NCI-H748 (cell line): ENCODE measurements around the gene PTPN5.
A peak's percentile ranks its signal among the peaks of the same experiment; 100 is the strongest.

Source experiments
- DNase-seq: peaks from one replicate; lab custom pipeline; 2025; ENCODE audit not compliant: unreplicated experiment; lab: John Stamatoyannopoulos, UW

The PTPN5 gene

GRCh38 chr11:18773681-18774080, 17.9 kb downstream of the PTPN5 start:
- DNase-seq = no peak

GRCh38 chr11:18773104-18773503, 18.5 kb downstream of the PTPN5 start:
- DNase-seq = no peak

GRCh38 chr11:18772211-18772610, 19.4 kb downstream of the PTPN5 start:
- no peak for DNase-seq

GRCh38 chr11:18771266-18772035, 20.1 kb downstream of the PTPN5 start:
- no peak for DNase-seq

- DNase-seq = no peak
Observed at GRCh38 chr11:18770479-18771125, 21.0 kb downstream of the PTPN5 start.

DNA sequence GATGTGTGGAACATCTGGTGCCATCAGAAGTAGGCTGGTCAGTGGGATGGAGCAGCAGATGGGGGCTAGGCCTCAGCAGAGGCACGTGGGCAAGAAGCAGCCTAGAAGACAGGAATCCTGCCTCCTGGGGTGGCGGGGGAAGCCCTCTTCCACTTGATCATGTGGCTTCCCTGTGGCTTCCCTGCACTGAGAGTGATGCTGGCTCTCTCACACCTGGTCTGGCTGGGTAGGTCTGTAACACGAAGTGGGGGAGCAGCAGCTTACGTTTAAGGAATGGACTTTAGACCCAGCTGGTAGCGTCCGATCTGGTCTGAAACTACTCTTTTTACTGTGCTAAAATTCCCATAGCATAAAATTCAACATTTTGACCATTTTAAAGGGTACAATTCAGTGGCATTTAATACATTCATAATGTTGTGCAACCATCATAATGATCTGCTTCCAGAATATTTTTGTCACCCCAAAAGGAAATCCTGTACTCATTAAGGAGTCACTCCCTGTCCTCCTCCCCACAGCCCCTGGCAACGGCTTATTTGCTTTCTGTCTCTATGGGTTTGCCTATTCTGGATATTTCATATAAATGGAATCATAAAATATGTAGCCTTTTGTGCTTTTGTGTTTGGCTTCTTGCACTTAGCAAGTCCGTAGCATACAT, 21.7 kb downstream of the PTPN5 start:
- no peak for DNase-seq

- no peak for DNase-seq
Observed at GRCh38 chr11:18768978-18769377, 22.6 kb downstream of the PTPN5 start.

DNA sequence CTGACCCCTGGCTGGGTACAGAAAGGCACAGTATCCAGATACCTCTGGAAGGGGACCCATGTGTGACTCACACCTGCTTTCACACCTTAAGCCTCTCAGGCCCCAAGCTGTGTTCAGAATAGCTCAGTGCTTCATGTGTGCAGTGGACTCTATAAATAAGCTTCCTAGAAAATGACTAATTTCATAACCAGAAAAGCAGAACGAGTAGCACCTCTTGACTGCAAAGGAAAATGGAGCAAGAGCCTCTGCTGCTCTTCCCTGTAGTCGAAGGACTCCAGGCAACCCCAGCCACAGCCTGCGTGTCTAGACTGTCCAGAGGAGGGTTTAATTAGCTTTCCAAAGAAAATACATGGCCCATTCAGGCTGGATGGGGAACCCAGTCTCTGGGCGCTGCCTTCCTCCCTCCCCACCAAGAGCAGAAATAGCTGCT, 23.1 kb downstream of the PTPN5 start:
- DNase-seq = no peak

- DNase-seq = no peak
Observed at GRCh38 chr11:18766015-18766414, 25.6 kb downstream of the PTPN5 start.

GRCh38 chr11:18765554-18765953, 26.0 kb downstream of the PTPN5 start:
- no peak for DNase-seq

DNA sequence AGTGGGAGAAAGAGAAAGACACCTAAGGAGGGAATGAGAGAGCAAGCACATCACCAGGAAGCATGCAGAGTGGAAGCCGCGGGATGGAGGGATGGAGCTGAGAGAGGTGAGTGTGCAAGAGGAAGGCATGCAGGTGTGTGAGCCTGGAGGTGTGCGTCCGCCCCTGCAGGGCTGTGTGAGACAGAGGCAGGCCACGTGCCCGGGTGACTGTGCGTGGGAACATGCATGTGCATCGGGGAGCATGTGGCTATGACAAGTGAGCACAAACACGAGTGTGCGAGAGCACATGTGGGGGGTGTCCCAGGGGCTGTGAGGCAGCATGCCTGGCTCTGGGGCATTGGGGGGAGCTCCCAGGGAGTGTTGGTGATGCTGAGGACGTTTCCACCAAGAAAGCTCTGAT, 29.9 kb downstream of the PTPN5 start:
- DNase-seq = no peak

DNA sequence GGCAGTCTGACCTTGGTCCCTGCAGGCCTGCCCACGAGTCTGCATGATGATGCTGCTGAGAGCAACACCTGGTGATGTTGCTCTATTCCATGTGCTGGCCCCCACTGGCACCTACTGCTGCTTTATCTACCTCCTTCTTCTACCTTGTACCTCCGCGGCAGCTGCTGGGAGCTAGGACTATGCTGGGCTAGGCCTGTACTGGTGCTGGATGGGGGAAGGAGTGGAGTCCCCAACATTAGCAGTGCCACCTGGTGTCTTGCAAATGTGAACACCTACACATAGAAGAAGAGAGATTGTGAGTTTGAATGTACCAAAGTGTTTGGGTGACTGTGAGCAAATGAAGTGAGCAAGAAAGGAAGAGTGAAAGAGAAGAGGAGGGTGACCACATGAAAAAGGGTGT, 30.5 kb downstream of the PTPN5 start:
- no peak for DNase-seq

- DNase-seq = no peak
Observed at GRCh38 chr11:18757811-18758210, 33.8 kb downstream of the PTPN5 start.

DNA sequence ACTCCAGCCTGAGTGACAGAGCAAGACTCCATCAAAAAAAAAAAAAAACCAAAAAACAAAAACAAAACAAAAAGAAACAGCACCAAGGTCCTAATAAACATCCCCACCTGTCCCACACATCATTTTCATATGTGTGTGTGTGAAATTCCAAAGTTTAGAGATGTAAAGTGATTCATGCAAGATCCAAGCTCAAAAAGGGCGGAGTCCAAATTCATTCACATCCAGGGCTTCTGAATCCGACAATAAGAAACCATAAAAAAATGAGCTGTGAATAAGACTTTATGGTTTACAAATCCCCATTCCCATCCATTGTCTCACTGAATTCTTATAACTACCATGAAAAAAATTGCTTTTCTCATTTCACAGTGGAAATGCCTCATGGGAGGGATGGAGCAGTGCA, 34.7 kb downstream of the PTPN5 start:
- DNase-seq = no peak

GRCh38 chr11:18754308-18754707, 37.3 kb downstream of the PTPN5 start:
- no peak for DNase-seq

DNA sequence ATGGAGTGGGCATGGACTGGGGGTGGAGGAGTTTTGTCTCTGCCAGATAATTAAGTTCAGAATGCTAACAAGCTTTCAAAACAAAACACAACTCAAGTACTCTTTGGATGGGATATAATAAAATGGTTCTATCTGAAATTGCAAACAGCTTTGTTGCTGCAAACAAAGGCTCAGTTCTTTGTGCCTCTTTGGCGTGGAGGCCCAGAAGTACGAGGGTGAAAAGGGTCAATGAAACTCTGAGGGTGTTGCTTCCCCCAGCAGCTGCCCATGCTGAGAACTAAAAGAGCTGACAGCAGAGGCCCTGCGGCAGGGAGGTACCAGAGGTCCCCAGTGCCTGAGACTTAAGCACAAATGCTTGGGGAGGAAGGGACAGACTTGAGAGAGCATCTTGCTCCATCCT, 39.1 kb downstream of the PTPN5 start:
- DNase-seq = peak; percentile 82

- no peak for DNase-seq
Observed at GRCh38 chr11:18750944-18751343, 40.7 kb downstream of the PTPN5 start.

DNA sequence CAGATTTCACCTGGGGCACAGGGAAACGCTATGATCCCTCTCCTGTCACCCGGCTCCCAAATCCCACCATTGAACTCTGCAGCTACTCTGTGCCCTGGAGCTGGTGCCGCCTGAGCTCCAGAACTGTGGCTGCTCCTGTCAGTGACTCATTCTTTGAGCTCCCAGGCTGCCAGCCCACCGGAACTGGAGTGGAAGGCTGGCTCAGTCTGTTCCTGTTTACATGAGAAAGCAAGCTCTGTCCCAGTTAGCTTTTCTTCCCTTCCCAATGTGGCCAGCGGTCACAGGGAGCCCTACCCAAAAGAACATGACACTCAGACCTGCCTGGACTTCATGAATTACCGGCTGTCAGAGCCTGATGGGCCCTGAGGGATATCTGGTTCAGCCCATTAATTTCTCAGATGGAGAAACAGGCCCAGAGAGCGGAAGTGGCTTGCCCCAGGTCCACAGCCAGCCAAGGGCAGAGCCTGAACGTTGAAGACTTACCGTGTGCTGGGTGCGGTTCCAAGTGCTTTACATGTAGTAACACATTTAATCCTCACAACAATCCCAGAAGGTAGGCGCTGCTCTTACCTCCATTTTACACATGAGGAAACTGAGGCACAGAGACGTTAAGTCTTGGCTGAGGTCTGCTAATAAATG, 41.8 kb downstream of the PTPN5 start:
- no peak for DNase-seq

DNA sequence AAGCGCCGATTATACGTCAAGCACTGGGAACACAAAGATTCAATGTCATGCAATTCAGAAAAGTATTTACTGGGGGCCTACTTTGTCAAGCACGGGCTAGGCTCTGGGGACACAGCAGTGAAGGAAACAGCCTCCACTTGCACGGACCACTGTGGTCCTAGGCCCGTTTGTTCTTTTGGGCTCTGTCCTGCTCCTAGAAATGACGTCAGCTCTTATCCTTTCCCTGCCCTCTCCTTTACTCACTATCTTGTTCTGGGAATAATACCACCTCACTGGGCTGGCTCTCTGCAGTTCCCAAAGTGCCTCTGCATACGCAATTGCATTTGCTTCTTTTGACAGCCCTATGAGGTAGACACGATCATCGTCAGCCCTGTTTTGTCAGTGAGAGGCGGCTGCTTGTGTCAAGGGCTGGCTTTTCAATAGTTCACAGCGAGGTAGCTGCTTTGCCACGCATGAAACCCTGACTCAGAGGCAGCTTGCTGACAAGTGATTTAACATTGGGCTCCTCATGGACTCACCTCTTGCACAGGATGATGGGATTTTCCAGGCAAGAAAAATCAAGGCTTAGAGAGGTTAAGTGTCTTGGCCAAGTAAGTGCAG, 42.7 kb downstream of the PTPN5 start:
- DNase-seq = no peak

- no peak for DNase-seq
Observed at GRCh38 chr11:18745251-18745650, 46.3 kb downstream of the PTPN5 start.

DNA sequence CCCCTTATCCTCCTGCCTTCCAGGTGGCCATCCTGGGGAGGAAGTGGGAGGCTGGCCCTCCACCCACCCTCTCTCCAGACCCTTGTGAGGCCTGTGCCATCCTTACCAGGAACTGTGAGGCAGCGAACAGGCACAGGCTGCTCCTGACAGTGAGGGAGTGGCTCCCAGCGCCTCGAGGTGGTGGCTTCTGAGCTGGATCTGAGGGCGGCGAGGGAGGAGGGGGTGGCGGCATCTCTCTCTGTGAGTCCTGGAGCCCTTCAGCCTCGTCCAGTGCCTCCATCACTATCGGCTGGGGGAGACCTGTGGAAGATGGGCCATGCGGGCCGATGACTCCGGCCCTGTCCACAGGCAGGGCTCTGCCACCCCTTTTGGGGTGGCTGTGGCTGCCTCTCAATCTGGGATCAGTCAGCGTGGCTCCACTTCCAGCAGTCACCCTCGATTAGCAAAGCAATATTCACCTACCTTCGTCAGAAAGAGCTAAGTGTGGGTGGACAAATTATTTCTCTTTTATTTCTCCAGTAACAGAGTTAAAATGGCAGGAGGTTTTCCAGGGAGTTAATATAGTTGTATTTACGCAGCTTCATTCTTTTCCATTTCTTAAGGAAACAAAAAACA, 47.6 kb downstream of the PTPN5 start:
- no peak for DNase-seq
